SU-DHL-6 (cell line): Measurements from ENCODE around the gene RUBCN.

ENCODE experiments used
- EZH2phosphoT487 ChIP-seq: fragments of 200-600 bp; sonication (generic), shearing (Covaris generic); conservative IDR thresholded peaks from 2 replicates; pipeline ENCODE4 v1.6.1; 2018; ENCODE audit warnings: mild to moderate bottlenecking, antibody characterized with exemption, low read length, moderate library complexity, mixed read lengths
- TF ChIP-seq, protein P1 (sequence below): fragments of 200-600 bp; sonication (generic); IDR thresholded peaks from one replicate; pipeline ENCODE4 v1.5.1; 2017; ENCODE audit warnings: antibody characterized with exemption, mild to moderate bottlenecking, low read length, moderate library complexity; ENCODE audit not compliant: insufficient read depth, poor library complexity, severe bottlenecking

GRCh38 chr3:197784019-197784585 is 47.4 kb upstream of the RUBCN start:
- TF ChIP-seq, protein P1, sequence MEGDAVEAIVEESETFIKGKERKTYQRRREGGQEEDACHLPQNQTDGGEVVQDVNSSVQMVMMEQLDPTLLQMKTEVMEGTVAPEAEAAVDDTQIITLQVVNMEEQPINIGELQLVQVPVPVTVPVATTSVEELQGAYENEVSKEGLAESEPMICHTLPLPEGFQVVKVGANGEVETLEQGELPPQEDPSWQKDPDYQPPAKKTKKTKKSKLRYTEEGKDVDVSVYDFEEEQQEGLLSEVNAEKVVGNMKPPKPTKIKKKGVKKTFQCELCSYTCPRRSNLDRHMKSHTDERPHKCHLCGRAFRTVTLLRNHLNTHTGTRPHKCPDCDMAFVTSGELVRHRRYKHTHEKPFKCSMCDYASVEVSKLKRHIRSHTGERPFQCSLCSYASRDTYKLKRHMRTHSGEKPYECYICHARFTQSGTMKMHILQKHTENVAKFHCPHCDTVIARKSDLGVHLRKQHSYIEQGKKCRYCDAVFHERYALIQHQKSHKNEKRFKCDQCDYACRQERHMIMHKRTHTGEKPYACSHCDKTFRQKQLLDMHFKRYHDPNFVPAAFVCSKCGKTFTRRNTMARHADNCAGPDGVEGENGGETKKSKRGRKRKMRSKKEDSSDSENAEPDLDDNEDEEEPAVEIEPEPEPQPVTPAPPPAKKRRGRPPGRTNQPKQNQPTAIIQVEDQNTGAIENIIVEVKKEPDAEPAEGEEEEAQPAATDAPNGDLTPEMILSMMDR = no peak
- no peak for TF ChIP-seq EZH2phosphoT487
